ENCODE data around the gene CHADL.

DNA sequence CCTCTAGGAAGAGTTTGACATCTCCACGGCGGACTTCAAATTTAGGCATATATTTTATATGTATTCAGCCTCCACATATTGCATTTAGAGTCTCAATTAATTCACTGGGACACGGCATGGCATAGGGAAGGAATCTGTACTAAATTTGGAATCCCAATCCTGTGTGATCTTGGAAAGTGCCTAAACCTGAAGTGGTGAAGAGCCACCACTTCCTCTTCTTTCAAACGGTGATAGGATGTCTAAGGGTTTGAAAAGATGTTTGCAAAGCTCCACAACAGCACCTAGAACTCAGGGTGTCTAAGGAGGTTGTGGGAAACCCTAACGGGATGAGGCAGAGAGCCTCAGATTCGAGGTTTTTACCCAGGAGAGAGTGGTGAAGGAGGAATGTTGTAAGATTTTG lies 36.7 kb downstream of the CHADL start:
- TF ChIP-seq POLR2AphosphoS5 (IDR thresholded peaks at IDR 0.05; ENCODE audit: low read depth, low read length): no peak
- no peak for TF ChIP-seq POLR2A (IDR thresholded peaks at IDR 0.05; ENCODE audit: low read depth, low read length)
- no peak for TF ChIP-seq TAF1 (IDR thresholded peaks at IDR 0.05; ENCODE audit: low read depth, low read length)
- TF ChIP-seq POU2F2 (IDR thresholded peaks at IDR 0.05; ENCODE audit: low read depth, low read length): no peak
